ENCODE data around the gene MAPKAPK2. TPM values are rescaled to one million over a fixed set of nuclear protein-coding genes. Genes with fewer than 3 reads are reported as not detected.

MAPKAPK2 gene
- total RNA-seq, 4 donors from 2014 or later: 37.8 to 63.3 (median 42.9) TPM

GRCh38 chr1:206679738-206680211 lies 4.9 kb upstream of the MAPKAPK2 start:
- TF ChIP-seq, protein P1, sequence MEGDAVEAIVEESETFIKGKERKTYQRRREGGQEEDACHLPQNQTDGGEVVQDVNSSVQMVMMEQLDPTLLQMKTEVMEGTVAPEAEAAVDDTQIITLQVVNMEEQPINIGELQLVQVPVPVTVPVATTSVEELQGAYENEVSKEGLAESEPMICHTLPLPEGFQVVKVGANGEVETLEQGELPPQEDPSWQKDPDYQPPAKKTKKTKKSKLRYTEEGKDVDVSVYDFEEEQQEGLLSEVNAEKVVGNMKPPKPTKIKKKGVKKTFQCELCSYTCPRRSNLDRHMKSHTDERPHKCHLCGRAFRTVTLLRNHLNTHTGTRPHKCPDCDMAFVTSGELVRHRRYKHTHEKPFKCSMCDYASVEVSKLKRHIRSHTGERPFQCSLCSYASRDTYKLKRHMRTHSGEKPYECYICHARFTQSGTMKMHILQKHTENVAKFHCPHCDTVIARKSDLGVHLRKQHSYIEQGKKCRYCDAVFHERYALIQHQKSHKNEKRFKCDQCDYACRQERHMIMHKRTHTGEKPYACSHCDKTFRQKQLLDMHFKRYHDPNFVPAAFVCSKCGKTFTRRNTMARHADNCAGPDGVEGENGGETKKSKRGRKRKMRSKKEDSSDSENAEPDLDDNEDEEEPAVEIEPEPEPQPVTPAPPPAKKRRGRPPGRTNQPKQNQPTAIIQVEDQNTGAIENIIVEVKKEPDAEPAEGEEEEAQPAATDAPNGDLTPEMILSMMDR (IDR thresholded peaks at IDR 0.05; ENCODE audit: low read depth): no peak

GRCh38 chr1:206680279-206680678 lies 4.4 kb upstream of the MAPKAPK2 start:
- TF ChIP-seq, protein P1 (IDR thresholded peaks at IDR 0.05; ENCODE audit: low read depth): no peak

DNA sequence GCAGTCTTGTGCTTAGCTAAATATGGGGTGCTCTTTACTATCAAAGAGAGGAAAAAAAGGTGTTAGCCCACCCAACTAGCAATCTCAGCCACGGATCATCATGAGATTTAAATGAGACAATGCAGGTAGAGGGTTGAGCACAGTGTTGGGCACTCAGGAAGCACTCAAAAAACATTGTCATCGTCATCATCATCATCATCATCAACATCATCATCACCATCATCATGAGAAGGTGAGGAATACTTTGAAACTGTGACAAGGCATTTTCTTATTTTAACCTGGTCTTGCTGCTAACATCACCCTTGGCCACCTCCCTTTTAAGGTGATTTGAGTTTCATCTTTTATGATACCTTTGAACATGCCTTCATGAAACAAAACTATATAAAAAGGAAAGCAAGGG lies 3.3 kb upstream of the MAPKAPK2 start:
- TF ChIP-seq, protein P1 (IDR thresholded peaks at IDR 0.05; ENCODE audit: low read depth): no peak

DNA sequence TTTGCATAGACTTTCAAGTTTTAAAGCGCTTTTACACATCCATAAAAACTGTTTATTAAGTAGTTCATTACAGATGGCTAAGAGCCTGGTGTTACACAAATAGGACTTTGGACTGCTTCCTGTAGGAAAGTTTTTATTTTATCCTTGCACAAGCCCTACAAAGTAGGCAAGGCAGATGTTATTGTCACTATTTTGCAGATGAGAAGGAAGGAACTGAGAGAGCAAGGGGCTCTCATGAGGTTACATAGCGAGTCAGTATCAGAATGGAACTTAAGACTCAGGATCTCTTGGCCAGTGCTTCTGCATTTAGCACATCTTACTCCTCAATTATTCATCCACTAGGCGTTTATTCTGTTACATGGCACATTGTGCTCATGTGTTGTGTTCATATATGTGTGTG lies 2.6 kb upstream of the MAPKAPK2 start:
- TF ChIP-seq, protein P1 (IDR thresholded peaks at IDR 0.05; ENCODE audit: low read depth): no peak

- TF ChIP-seq, protein P1 (IDR thresholded peaks at IDR 0.05; ENCODE audit: low read depth): no peak
These were observed 1.4 kb upstream of the MAPKAPK2 start for GRCh38 chr1:206683313-206683712.

DNA sequence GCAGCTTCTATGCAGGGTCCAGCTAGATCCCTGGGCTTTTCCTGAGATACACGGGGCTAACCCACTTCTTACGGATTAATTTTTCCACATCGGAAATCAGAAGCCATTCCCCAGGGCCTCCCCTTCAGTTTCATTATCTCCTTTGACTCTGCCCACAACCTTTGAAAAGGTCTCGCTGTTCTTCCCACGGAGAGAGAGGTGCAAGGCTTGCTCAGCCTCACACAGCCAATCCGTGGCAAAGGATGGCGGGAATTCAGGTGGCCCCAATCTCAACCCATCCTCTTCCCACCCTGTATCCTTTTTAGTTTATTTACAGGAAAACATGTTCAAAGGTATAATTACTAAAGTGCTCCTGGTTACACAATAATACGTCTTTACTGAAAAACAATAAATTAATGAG lies 702 bp upstream of the MAPKAPK2 start:
- TF ChIP-seq, protein P1 (IDR thresholded peaks at IDR 0.05; ENCODE audit: low read depth): no peak

DNA sequence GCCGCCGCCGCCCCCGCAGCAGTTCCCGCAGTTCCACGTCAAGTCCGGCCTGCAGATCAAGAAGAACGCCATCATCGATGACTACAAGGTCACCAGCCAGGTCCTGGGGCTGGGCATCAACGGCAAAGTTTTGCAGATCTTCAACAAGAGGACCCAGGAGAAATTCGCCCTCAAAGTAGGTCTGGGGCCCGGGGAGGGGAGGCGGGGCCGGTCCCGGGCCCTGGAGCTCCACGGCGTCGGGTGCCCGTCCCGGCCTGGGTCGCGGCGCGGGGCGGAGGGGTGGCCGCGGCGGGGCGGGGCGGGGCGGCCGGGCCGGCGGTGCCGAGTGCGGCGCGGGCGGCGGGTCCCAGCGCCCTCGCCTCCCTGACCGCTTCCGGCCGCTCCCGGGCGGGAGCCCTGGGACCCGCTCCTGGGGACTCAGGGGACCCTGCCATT lies 646 bp downstream of the MAPKAPK2 start:
- TF ChIP-seq, protein P1 (IDR thresholded peaks at IDR 0.05; ENCODE audit: low read depth): no peak
